ENCODE data around the gene SLC37A2. TPM values are rescaled to one million over a fixed set of nuclear protein-coding genes. Genes with fewer than 3 reads are reported as not detected.

SLC37A2 gene
- total and polyA plus RNA-seq, 2 donors (not counting 3 experiments of a cell fraction or from before 2014, with no cell fraction given): 1.1 to 1.7 TPM

- H3K4me3 ChIP-seq (replicated peaks in 1 of 3; ENCODE audit: insufficient read depth in 1 of 3, low read depth in 1 of 3, low read length in 3 of 3): no peak overlapping the region
- POLR2A ChIA-PET: no interaction called here
- DNase-seq (ENCODE audit: low read depth, low spot score) (no peak), FAIRE-seq (no peak)
- dilution Hi-C loops (cut with MboI; ENCODE audit: extremely low pct_ligation_motif_present, low sequenced_read_pairs): no loop called here
- TF ChIP-seq MYC (IDR thresholded peaks at IDR 0.05; ENCODE audit: low read depth, low read length) (no peak), CTCF (IDR thresholded peaks at IDR 0.05; ENCODE audit: extremely low read depth in 1 of 2, insufficient read depth in 1 of 2, low read depth in 1 of 2, low read length in 2 of 2) (no peak), MAX (IDR thresholded peaks at IDR 0.05; ENCODE audit: insufficient read depth, insufficient read length) (no peak), JUN (IDR thresholded peaks at IDR 0.05; ENCODE audit: borderline replicate concordance, insufficient read depth, insufficient read length, low read depth) (no peak)
- no peak overlapping the region for H3K27ac ChIP-seq (ENCODE audit: insufficient read depth, low read depth, low read length)
- no peak overlapping the region for H3K9ac ChIP-seq (replicated peaks; ENCODE audit: extremely low read depth, insufficient read depth, low read length)
- H3K27me3 ChIP-seq (ENCODE audit: control insufficient read depth in 2 of 2, insufficient read depth in 2 of 2, low read length in 2 of 2): no peaks in the 10 kb centered on the region
- no peaks in the 10 kb centered on the region for H3K4me1 ChIP-seq (ENCODE audit: control insufficient read depth, extremely low read depth, insufficient read depth, low read length)
- no peaks in the 10 kb centered on the region for H4K20me1 ChIP-seq (replicated peaks; ENCODE audit: control insufficient read depth, extremely low read depth, insufficient read depth, low read length)
- BruUV-seq (replicated peaks): no TSS peak
- no peaks in the 10 kb centered on the region for H3K9me1 ChIP-seq (replicated peaks; ENCODE audit: control insufficient read depth, extremely low read depth, insufficient read depth, low read length)
- H3K4me2 ChIP-seq (ENCODE audit: insufficient read depth, low read length): no peak overlapping the region
- no peaks in the 10 kb centered on the region for H3K79me2 ChIP-seq (ENCODE audit: control insufficient read depth, insufficient read depth, low read length)
- intact Hi-C loops (cut with micrococcal nuclease): no loop called here
- CTCF ChIA-PET: no interaction called here
- H3K9me3 ChIP-seq (replicated peaks; ENCODE audit: control insufficient read depth, insufficient read depth, low read length): no peaks in the 10 kb centered on the region
- H2AFZ ChIP-seq (ENCODE audit: low read depth, low read length): no peak overlapping the region
- peaks cover 0 to 3% of the 10 kb centered on the region in 2 experiments for H3K36me3 ChIP-seq (ENCODE audit: control insufficient read depth in 2 of 2, extremely low read depth in 1 of 2, insufficient read depth in 2 of 2, low read length in 2 of 2)
These were observed 39.4 kb downstream of the SLC37A2 start for GRCh38 chr11:125102510-125102909.

GRCh38 chr11:125105926-125106325 lies 42.8 kb downstream of the SLC37A2 start:
- H4K20me1 ChIP-seq (replicated peaks; ENCODE audit: control insufficient read depth, extremely low read depth, insufficient read depth, low read length): no peaks in the 10 kb centered on the region
- no peak overlapping the region for H3K4me3 ChIP-seq (replicated peaks in 1 of 3; ENCODE audit: insufficient read depth in 1 of 3, low read depth in 1 of 3, low read length in 3 of 3)
- CTCF ChIA-PET: interaction anchor here (0.7 to 1.7 kb wide), 5 partner anchors 11 to 59 kb away, joined by 3 to 5 read pairs (median 3); partner anchors contain the start of gene PKNOX2
- DNase-seq (ENCODE audit: low read depth, low spot score) (no peak), FAIRE-seq (no peak)
- BruUV-seq (replicated peaks): no TSS peak
- peaks cover 6% of the 10 kb centered on the region for H3K4me1 ChIP-seq (ENCODE audit: control insufficient read depth, extremely low read depth, insufficient read depth, low read length)
- TF ChIP-seq EZH2 (IDR thresholded peaks at IDR 0.05; ENCODE audit: borderline replicate concordance, low read depth, low read length, severe bottlenecking) (no peak), MAX (IDR thresholded peaks at IDR 0.05; ENCODE audit: insufficient read depth, insufficient read length) (no peak), FOS (IDR thresholded peaks at IDR 0.05; ENCODE audit: borderline replicate concordance, insufficient read depth, low read length) (no peak), GATA2 (IDR thresholded peaks at IDR 0.05; ENCODE audit: insufficient read depth, insufficient read length, low read depth, low read length) (no peak), CTCF (IDR thresholded peaks at IDR 0.05; ENCODE audit: extremely low read depth in 1 of 2, insufficient read depth in 1 of 2, low read depth in 1 of 2, low read length in 2 of 2) (no peak)
- POLR2A ChIA-PET: no interaction called here
- H3K27ac ChIP-seq (ENCODE audit: insufficient read depth, low read depth, low read length): no peak overlapping the region
- no peaks in the 10 kb centered on the region for H3K9me3 ChIP-seq (replicated peaks; ENCODE audit: control insufficient read depth, insufficient read depth, low read length)
- H3K9me1 ChIP-seq (replicated peaks; ENCODE audit: control insufficient read depth, extremely low read depth, insufficient read depth, low read length): no peaks in the 10 kb centered on the region
- H3K9ac ChIP-seq (replicated peaks; ENCODE audit: extremely low read depth, insufficient read depth, low read length): no peak overlapping the region
- dilution Hi-C loops (cut with MboI; ENCODE audit: extremely low pct_ligation_motif_present, low sequenced_read_pairs): no loop called here
- intact Hi-C loops (cut with micrococcal nuclease): no loop called here
- H3K36me3 ChIP-seq (ENCODE audit: control insufficient read depth in 2 of 2, extremely low read depth in 1 of 2, insufficient read depth in 2 of 2, low read length in 2 of 2): peaks cover 0 to 2% of the 10 kb centered on the region in 2 experiments
- H3K4me2 ChIP-seq (ENCODE audit: insufficient read depth, low read length): no peak overlapping the region
- peaks cover 2% of the 10 kb centered on the region for H3K79me2 ChIP-seq (ENCODE audit: control insufficient read depth, insufficient read depth, low read length)
- H2AFZ ChIP-seq (ENCODE audit: low read depth, low read length): no peak overlapping the region
- no peaks in the 10 kb centered on the region for H3K27me3 ChIP-seq (ENCODE audit: control insufficient read depth in 2 of 2, insufficient read depth in 2 of 2, low read length in 2 of 2)

Measured in endothelial cell of umbilical vein (primary cell).